GM12865 (cell line): ENCODE results near the gene RAP2A.

Experiments
- DNase-seq: peaks from one replicate; pipeline ENCODE4 v3.0.0; 2010; ENCODE audit warnings: low read depth
- H3K4me3 ChIP-seq: 2 replicates; pipeline ENCODE4 v1.5.1; 2011; ENCODE audit warnings: mild to moderate bottlenecking, low read depth, low read length, control low read depth
- TF ChIP-seq, protein P1 (sequence below): IDR thresholded peaks from 2 replicates; pipeline ENCODE4 v1.5.1; 2011; ENCODE audit warnings: low read length, control low read depth, low read depth, inconsistent platforms; ENCODE audit not compliant: insufficient read depth; ENCODE audit errors: missing control alignments

The RAP2A gene

DNA sequence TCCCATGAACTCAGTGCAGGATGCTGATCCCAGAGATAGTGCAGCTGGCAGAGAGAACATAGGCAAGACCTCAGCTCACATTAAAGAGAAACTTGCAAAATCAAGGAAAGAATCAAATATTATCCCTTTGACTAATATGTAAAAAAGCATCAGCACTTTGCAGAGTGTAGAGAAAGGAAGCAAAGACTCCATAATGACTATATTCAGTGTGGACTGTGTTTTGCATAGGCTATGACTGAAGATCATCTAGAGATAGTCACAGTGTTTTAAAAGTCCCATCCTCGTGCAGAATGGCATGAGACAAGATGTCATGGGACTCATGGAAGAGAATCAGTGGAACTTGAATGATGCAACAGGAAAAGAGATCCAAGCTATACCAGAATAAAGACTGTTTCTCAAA is 84.0 kb downstream of the RAP2A start:
- TF ChIP-seq, protein P1, sequence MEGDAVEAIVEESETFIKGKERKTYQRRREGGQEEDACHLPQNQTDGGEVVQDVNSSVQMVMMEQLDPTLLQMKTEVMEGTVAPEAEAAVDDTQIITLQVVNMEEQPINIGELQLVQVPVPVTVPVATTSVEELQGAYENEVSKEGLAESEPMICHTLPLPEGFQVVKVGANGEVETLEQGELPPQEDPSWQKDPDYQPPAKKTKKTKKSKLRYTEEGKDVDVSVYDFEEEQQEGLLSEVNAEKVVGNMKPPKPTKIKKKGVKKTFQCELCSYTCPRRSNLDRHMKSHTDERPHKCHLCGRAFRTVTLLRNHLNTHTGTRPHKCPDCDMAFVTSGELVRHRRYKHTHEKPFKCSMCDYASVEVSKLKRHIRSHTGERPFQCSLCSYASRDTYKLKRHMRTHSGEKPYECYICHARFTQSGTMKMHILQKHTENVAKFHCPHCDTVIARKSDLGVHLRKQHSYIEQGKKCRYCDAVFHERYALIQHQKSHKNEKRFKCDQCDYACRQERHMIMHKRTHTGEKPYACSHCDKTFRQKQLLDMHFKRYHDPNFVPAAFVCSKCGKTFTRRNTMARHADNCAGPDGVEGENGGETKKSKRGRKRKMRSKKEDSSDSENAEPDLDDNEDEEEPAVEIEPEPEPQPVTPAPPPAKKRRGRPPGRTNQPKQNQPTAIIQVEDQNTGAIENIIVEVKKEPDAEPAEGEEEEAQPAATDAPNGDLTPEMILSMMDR: no peak

More for the DNA sequence above, 84.0 kb downstream of the RAP2A start:
- DNase-seq: no peak
- H3K4me3 ChIP-seq: no peak overlapping the region
